PC-9 (cell line): Measurements from ENCODE around the gene TBC1D22A. TPM values are rescaled to one million over a fixed set of nuclear protein-coding genes. Genes with fewer than 3 reads are reported as not detected.

Source experiments
- BruUV-seq: library from RNA; stranded (reverse); fragments of 400-500 nt; replicated peaks from 2 replicates; lab custom pipeline; 2021; lab: Mats Ljungman, UMichigan
- CTCF ChIA-PET: fragments of 300-600 bp; sonication (Branson Sonifier 250); formaldehyde crosslinking; loops from one replicate; lab custom pipeline; 2022; ENCODE audit warnings: antibody characterized with exemption; lab: Charles Lee
- POLR2A ChIA-PET: fragments of 300-600 bp; sonication (Branson Sonifier 250); formaldehyde crosslinking; loops from one replicate; lab custom pipeline; 2022; ENCODE audit warnings: antibody characterized with exemption; ENCODE audit not compliant: unreplicated experiment; lab: Charles Lee
- DNase-seq, 2 experiments: peaks; one replicate each; pipeline versions ENCODE4 v3.0.0 to v3.0.0-alpha.2; 2015 to 2022; ENCODE audit warnings: mixed read lengths in 1 of 2
- H2AFZ ChIP-seq: fragments of 200-600 bp; sonication (generic); 2 replicates; pipeline ENCODE4 v1.8.1; 2017; ENCODE audit warnings: antibody characterized with exemption
- H3F3A ChIP-seq: fragments of 200-600 bp; sonication (generic); 2 replicates; pipeline ENCODE4 v1.8.1; 2017; ENCODE audit warnings: antibody characterized with exemption, mild to moderate bottlenecking, low read depth; ENCODE audit not compliant: insufficient read depth
- H3K27ac ChIP-seq: fragments of 200-600 bp; sonication (generic); 2 replicates; pipeline ENCODE4 v1.6.1; 2016; ENCODE audit warnings: mixed run types
- H3K27me3 ChIP-seq: fragments of 200-600 bp; sonication (generic); 2 replicates; pipeline ENCODE4 v1.6.1; 2016; ENCODE audit warnings: low read depth, mixed run types; ENCODE audit not compliant: insufficient read depth
- H3K36me3 ChIP-seq: fragments of 200-600 bp; sonication (generic); 2 replicates; pipeline ENCODE4 v1.6.1; 2016; ENCODE audit warnings: low read depth, mixed run types
- H3K4me1 ChIP-seq: fragments of 200-600 bp; sonication (generic); replicated peaks from 2 replicates; pipeline ENCODE4 v1.6.1; 2016; ENCODE audit warnings: mixed run types; ENCODE audit not compliant: insufficient read depth
- H3K4me2 ChIP-seq: fragments of 200-600 bp; sonication (generic); 2 replicates; pipeline ENCODE4 v1.6.1; 2017; ENCODE audit warnings: mixed run types
- H3K4me3 ChIP-seq: fragments of 200-600 bp; sonication (generic); 2 replicates; pipeline ENCODE4 v1.6.1; 2016; ENCODE audit warnings: mixed run types
- H3K79me2 ChIP-seq: fragments of 200-600 bp; sonication (generic); 2 replicates; pipeline ENCODE4 v1.6.1; 2017; ENCODE audit warnings: low read depth, mixed run types
- H3K9me2 ChIP-seq: fragments of 200-600 bp; sonication (generic); 2 replicates; pipeline ENCODE4 v1.8.1; 2017; ENCODE audit warnings: mild to moderate bottlenecking; ENCODE audit not compliant: insufficient read depth
- H3K9me3 ChIP-seq: fragments of 200-600 bp; sonication (generic); 2 replicates; pipeline ENCODE4 v1.8.1; 2016; ENCODE audit warnings: low read depth; ENCODE audit not compliant: insufficient read depth
- H4K20me1 ChIP-seq: fragments of 200-600 bp; sonication (generic); 2 replicates; pipeline ENCODE4 v1.8.1; 2017; ENCODE audit not compliant: insufficient read depth
- EZH2 ChIP-seq: fragments of 200-600 bp; sonication (generic); IDR thresholded peaks from 2 replicates; pipeline ENCODE4 v1.8.0; 2017; ENCODE audit warnings: antibody characterized with exemption, low read depth
- intact Hi-C: fragments of 100-400 bp; cut with micrococcal nuclease; formaldehyde crosslinking; loops from one replicate; pipeline ENCODE4 v1.10.0; 2022; ENCODE audit not compliant: unreplicated experiment
- total RNA-seq: library from RNA; stranded (reverse); gene quantifications from 2 replicates; pipeline ENCODE4 v1.2.3, GENCODE V29; 2021
- TF ChIP-seq, protein P1 (sequence below): fragments of 200-600 bp; sonication (generic); conservative IDR thresholded peaks from 2 replicates; pipeline ENCODE4 v1.6.1; 2017; ENCODE audit warnings: mixed run types, antibody characterized with exemption, mild to moderate bottlenecking, moderate library complexity

TBC1D22A gene
- total RNA-seq, 1 experiment from 2014 or later, result 40.3 TPM

- peak in 1 of 2 experiments; percentile 63 for DNase-seq
- no TSS peak for BruUV-seq
- Histone ChIP-seq H3K27ac (no peak overlapping the region), H3K36me3 (no peaks in the 10 kb centered on the region), H2AFZ (no peak overlapping the region), H3K9me2 (no peaks in the 10 kb centered on the region), H3K27me3 (peaks cover 14% of the 10 kb centered on the region; the same call in 1 of the 2 replicates), H4K20me1 (peaks cover 11% of the 10 kb centered on the region; the same call in 1 of the 2 replicates), H3K4me3 (no peak overlapping the region), H3K9me3 (no peaks in the 10 kb centered on the region), H3F3A (no peaks in the 10 kb centered on the region), H3K4me1 (no peaks in the 10 kb centered on the region), H3K79me2 (no peaks in the 10 kb centered on the region), H3K4me2 (no peak overlapping the region)
- intact Hi-C loops, result no loop called here
- POLR2A ChIA-PET, result no interaction called here
- no peak for TF ChIP-seq EZH2
- TF ChIP-seq, protein P1, sequence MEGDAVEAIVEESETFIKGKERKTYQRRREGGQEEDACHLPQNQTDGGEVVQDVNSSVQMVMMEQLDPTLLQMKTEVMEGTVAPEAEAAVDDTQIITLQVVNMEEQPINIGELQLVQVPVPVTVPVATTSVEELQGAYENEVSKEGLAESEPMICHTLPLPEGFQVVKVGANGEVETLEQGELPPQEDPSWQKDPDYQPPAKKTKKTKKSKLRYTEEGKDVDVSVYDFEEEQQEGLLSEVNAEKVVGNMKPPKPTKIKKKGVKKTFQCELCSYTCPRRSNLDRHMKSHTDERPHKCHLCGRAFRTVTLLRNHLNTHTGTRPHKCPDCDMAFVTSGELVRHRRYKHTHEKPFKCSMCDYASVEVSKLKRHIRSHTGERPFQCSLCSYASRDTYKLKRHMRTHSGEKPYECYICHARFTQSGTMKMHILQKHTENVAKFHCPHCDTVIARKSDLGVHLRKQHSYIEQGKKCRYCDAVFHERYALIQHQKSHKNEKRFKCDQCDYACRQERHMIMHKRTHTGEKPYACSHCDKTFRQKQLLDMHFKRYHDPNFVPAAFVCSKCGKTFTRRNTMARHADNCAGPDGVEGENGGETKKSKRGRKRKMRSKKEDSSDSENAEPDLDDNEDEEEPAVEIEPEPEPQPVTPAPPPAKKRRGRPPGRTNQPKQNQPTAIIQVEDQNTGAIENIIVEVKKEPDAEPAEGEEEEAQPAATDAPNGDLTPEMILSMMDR, result no peak
- CTCF ChIA-PET, result no interaction called here
Observed at GRCh38 chr22:47192651-47193437, 430.4 kb downstream of the TBC1D22A start.

DNA sequence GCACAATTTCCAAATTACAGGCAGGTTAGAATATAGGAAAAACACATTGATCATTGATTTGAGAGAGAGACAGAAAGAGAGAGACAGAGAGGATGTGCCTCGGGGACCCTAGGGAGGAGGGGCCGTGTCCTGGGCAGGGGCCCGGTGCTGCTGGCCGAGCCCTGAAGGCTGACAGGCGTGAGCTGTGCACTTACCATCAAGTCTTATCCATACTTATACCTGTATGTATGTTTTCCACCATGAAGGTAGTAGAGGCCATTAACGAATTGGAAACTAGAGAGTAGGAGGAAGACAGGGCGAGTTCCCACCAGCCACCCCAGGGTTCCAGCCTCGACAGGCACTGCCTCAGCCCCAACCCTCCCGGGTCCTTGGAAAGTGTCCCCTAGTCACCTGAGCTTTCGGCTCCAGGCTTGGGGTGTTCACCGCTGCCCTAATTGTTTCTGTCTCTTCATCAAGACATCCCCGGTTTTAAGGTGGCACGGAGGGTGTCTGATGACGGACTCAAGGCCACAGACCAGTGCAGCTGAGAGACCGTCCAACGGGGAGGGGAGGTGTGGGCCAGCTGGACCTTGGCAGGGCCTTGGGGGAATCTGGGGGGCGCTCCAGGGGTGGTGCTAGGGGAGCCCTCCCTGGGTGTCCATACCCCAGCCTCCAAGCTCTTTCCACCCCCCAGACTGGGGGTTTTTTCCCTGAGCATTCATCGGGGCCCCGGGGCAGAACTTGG lies 431.3 kb downstream of the TBC1D22A start:
- Histone ChIP-seq H3K9me3 (no peaks in the 10 kb centered on the region), H3K27ac (no peak overlapping the region), H3F3A (no peaks in the 10 kb centered on the region), H3K4me2 (no peak overlapping the region), H3K36me3 (no peaks in the 10 kb centered on the region), H3K27me3 (peaks cover 22% of the 10 kb centered on the region; the same call in 1 of the 2 replicates), H3K9me2 (no peaks in the 10 kb centered on the region), H4K20me1 (peaks cover 11% of the 10 kb centered on the region; the same call in 1 of the 2 replicates), H3K4me3 (no peak overlapping the region), H2AFZ (no peak overlapping the region), H3K79me2 (no peaks in the 10 kb centered on the region), H3K4me1 (no peaks in the 10 kb centered on the region)
- no peak for DNase-seq
- ChIA-PET CTCF (interaction anchor here (0.5 kb wide), 1 partner anchor 500 kb away, joined by 3 read pairs; no protein-coding TSS in a partner anchor), POLR2A (interaction anchor here (0.6 kb wide), 1 partner anchor 512 kb away, joined by 3 read pairs; no protein-coding TSS in a partner anchor)
- TF ChIP-seq EZH2, result no peak
- TF ChIP-seq, protein P1, result no peak
- BruUV-seq, result no TSS peak
- intact Hi-C loops, result no loop called here

GRCh38 chr22:47194476-47195155 lies 432.2 kb downstream of the TBC1D22A start:
- no peak for DNase-seq
- Histone ChIP-seq H3K4me3 (no peak overlapping the region), H3K4me2 (no peak overlapping the region), H4K20me1 (peaks cover 11% of the 10 kb centered on the region; the same call in 1 of the 2 replicates), H3K79me2 (no peaks in the 10 kb centered on the region), H3K4me1 (no peaks in the 10 kb centered on the region), H3K9me3 (no peaks in the 10 kb centered on the region), H3K27me3 (peaks cover 26% of the 10 kb centered on the region; the same call in 1 of the 2 replicates), H3F3A (no peaks in the 10 kb centered on the region), H2AFZ (no peak overlapping the region), H3K27ac (no peak overlapping the region), H3K9me2 (no peaks in the 10 kb centered on the region), H3K36me3 (no peaks in the 10 kb centered on the region)
- TF ChIP-seq, protein P1, result no peak
- no peak for TF ChIP-seq EZH2
- POLR2A ChIA-PET, result no interaction called here
- no TSS peak for BruUV-seq
- CTCF ChIA-PET, result no interaction called here
- intact Hi-C loops, result no loop called here
